ENCODE measurements around the gene SMAP1.

Gene SMAP1

GRCh38 chr6:70894001-70894400 lies 226.3 kb downstream of the SMAP1 start:
- no peak for DNase-seq (ENCODE audit: low read depth, low spot score)

- no peak for DNase-seq (ENCODE audit: low read depth, low spot score)
These were observed 232.4 kb downstream of the SMAP1 start for GRCh38 chr6:70900047-70900446.

- DNase-seq (ENCODE audit: low read depth, low spot score) = no peak
These were observed 233.6 kb downstream of the SMAP1 start for GRCh38 chr6:70901324-70901723.

- DNase-seq (ENCODE audit: low read depth, low spot score) = no peak
These were observed 236.2 kb downstream of the SMAP1 start for GRCh38 chr6:70903665-70904452.

- no peak for DNase-seq (ENCODE audit: low read depth, low spot score)
These were observed 238.1 kb downstream of the SMAP1 start for GRCh38 chr6:70905742-70906141.

Data from ELF-1 (cell line).